ENCODE data around the gene AKAP7. TPM values are rescaled to one million over a fixed set of nuclear protein-coding genes. Genes with fewer than 3 reads are reported as not detected.

AKAP7 gene
- total RNA-seq, 1 experiment from 2014 or later: 3.1 TPM

DNA sequence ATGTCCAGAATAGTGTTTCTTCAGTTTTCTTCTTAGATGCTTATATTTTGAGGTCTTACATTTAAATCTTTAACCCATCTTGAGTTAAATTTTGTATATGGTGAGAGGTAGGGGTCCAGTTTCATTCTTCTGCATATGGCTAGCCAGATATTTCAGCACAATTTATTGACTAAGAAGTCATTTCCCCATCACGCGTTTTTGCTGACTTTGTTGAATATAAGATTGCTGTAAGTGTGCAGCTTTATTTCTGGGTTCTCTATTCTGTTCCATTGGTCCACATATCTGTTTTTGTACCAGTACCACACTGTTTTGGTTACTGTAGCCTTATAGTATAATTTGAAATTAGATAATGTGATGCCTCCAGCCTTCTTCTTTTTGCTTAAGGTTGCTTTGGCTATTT, 179.6 kb downstream of the AKAP7 start:
- Histone ChIP-seq H4K20me1 (ENCODE audit: insufficient read depth) (no peaks in the 10 kb centered on the region), H3K79me2 (ENCODE audit: insufficient read depth, low read length) (no peaks in the 10 kb centered on the region), H3K27me3 (ENCODE audit: insufficient read depth, low read length) (no peaks in the 10 kb centered on the region), H3K4me1 (ENCODE audit: control insufficient read depth in 1 of 2, insufficient read depth in 2 of 2, low read length in 2 of 2) (no peaks in the 10 kb centered on the region), H3K4me3 (replicated peaks in 1 of 2; ENCODE audit: low read depth in 1 of 2, low read length in 2 of 2) (no peak overlapping the region), H2AFZ (ENCODE audit: low read depth, low read length, poor library complexity, severe bottlenecking) (no peak overlapping the region), H3K9me3 (ENCODE audit: control insufficient read depth in 1 of 2, insufficient read depth in 1 of 2, low read depth in 1 of 2, low read length in 2 of 2) (no peaks in the 10 kb centered on the region), H3K4me2 (ENCODE audit: low read length) (no peak overlapping the region), H3K27ac (ENCODE audit: low read depth, low read length) (no peak overlapping the region), H3K9me2 (ENCODE audit: insufficient read depth) (no peaks in the 10 kb centered on the region), H3K9ac (ENCODE audit: low read length) (no peak overlapping the region), H3K36me3 (ENCODE audit: control insufficient read depth in 1 of 2, insufficient read depth in 2 of 2, low read length in 2 of 2) (no peaks in the 10 kb centered on the region)
- POLR2A ChIA-PET: no interaction called here
- no peak for ATAC-seq
- intact Hi-C loops (cut with micrococcal nuclease): no loop called here
- no peak for DNase-seq (ENCODE audit: low read depth, low spot score)
- CTCF ChIA-PET: no interaction called here
- no TSS peak for BruUV-seq (replicated peaks)
- TF ChIP-seq POLR2A (IDR thresholded peaks at IDR 0.05; ENCODE audit: borderline replicate concordance, extremely low read depth, insufficient read depth, insufficient read length): no peak
- no peak for TF ChIP-seq EZH2 (IDR thresholded peaks at IDR 0.05)
- TF ChIP-seq, protein P1, sequence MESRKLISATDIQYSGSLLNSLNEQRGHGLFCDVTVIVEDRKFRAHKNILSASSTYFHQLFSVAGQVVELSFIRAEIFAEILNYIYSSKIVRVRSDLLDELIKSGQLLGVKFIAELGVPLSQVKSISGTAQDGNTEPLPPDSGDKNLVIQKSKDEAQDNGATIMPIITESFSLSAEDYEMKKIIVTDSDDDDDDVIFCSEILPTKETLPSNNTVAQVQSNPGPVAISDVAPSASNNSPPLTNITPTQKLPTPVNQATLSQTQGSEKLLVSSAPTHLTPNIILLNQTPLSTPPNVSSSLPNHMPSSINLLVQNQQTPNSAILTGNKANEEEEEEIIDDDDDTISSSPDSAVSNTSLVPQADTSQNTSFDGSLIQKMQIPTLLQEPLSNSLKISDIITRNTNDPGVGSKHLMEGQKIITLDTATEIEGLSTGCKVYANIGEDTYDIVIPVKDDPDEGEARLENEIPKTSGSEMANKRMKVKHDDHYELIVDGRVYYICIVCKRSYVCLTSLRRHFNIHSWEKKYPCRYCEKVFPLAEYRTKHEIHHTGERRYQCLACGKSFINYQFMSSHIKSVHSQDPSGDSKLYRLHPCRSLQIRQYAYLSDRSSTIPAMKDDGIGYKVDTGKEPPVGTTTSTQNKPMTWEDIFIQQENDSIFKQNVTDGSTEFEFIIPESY (IDR thresholded peaks at IDR 0.05; ENCODE audit: extremely low read depth, insufficient replicate concordance, low read length): no peak
- TF ChIP-seq CEBPB (IDR thresholded peaks at IDR 0.05; ENCODE audit: low read depth): no peak
- TF ChIP-seq SP1 (IDR thresholded peaks at IDR 0.05; ENCODE audit: low read depth): no peak
- TF ChIP-seq, protein P2, sequence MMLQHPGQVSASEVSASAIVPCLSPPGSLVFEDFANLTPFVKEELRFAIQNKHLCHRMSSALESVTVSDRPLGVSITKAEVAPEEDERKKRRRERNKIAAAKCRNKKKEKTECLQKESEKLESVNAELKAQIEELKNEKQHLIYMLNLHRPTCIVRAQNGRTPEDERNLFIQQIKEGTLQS (IDR thresholded peaks at IDR 0.05): no peak
- TF ChIP-seq EZH2phosphoT487 (IDR thresholded peaks at IDR 0.05; ENCODE audit: borderline replicate concordance): no peak
- TF ChIP-seq, protein P3, sequence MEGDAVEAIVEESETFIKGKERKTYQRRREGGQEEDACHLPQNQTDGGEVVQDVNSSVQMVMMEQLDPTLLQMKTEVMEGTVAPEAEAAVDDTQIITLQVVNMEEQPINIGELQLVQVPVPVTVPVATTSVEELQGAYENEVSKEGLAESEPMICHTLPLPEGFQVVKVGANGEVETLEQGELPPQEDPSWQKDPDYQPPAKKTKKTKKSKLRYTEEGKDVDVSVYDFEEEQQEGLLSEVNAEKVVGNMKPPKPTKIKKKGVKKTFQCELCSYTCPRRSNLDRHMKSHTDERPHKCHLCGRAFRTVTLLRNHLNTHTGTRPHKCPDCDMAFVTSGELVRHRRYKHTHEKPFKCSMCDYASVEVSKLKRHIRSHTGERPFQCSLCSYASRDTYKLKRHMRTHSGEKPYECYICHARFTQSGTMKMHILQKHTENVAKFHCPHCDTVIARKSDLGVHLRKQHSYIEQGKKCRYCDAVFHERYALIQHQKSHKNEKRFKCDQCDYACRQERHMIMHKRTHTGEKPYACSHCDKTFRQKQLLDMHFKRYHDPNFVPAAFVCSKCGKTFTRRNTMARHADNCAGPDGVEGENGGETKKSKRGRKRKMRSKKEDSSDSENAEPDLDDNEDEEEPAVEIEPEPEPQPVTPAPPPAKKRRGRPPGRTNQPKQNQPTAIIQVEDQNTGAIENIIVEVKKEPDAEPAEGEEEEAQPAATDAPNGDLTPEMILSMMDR (IDR thresholded peaks at IDR 0.05 in 2 of 3, conservative IDR thresholded peaks at IDR 0.05 in 1 of 3; ENCODE audit: borderline replicate concordance in 1 of 3, insufficient read depth in 1 of 3, low read depth in 2 of 3, low read length in 2 of 3): no peak
- RAD21 ChIA-PET (ENCODE audit: low non-redundant PET in 1 of 2, low total read pairs in 2 of 2, uncharacterized antibody in 2 of 2, unreplicated experiment in 2 of 2): no interaction called here
